Stimulated activated CD8-positive, alpha-beta memory T cell treated with anti-CD3 and anti-CD28 coated beads, Interleukin-15, amount 100 ng/mL, for 1 hour (primary cell): Measurements from ENCODE around the gene ARL15.
"Not testable (repeated sequence)": the region's sequence is repeated elsewhere in the genome, so short reads cannot be mapped to it uniquely, and the experiment has no call there.

Source experiments
- DNase-seq: peaks from one replicate; pipeline ENCODE4 v3.0.0-alpha.2; 2020; ENCODE audit warnings: low read depth

ARL15 gene

GRCh38 chr5:53985796-53986195 lies 324.6 kb downstream of the ARL15 start:
- DNase-seq = no peak

- no peak for DNase-seq
Observed at GRCh38 chr5:53984971-53985370, 325.4 kb downstream of the ARL15 start.

DNA sequence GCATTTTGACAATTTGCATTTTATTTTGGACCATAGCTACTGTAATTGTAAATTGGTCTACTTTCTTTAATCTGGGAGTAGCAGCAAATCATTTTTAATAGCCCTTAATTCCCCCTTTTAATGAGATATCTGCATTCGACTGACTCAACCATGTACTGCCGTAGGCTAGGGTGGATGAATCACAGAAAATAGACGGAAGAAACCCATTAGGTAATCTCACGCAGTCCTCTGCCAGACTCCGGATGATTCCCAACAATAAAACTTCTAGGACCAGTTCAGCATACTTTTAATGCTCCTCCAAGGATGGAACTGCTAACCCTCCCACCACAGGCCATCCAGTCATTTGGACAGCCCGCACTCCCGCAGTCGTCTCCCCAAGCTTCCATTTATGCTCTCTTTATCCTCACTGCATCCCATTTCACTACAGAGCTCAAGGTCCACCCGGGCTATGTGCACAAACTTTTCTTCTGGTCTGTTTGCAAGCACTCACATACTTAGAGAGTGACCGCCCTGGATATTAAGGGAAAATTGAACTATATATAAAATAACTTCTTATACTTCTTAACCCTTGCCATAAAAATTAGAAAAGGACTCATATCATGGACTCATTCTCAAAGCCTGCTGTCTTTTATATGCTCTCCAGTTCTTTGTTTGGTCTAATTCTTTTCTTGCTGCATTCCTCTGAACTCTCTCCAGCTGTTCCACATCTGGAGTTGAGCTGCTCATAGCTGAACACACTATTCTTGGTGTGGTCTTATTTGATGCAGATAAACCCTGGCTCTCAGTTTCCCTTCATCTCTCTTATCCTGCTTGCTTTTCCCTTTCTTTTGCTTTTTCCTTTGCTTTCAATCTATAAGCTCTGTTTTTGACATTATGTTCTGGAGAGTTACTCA lies 326.6 kb downstream of the ARL15 start:
- no peak for DNase-seq

GRCh38 chr5:53982319-53982718 lies 328.1 kb downstream of the ARL15 start:
- DNase-seq = not testable (repeated sequence)

GRCh38 chr5:53980061-53980460 lies 330.3 kb downstream of the ARL15 start:
- DNase-seq = no peak

DNA sequence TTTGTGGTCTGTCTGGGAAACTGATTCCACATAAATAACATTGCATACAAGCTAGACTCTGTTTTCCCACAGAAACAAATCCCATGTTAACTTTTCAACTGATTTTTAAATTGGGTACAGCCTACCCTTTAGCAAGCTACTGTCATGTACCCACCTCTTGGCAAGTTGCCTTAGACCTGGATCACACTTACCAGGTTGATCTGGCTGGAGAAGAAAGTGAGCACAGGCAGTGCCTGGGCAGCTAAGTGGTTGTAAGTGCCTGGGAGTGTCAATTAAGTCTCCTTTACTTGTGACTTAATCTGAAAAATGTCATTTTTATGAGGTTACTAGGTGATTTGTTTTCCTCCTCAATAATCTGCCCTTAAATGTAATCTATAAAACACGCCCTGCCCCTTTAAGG lies 336.4 kb downstream of the ARL15 start:
- DNase-seq = no peak

DNA sequence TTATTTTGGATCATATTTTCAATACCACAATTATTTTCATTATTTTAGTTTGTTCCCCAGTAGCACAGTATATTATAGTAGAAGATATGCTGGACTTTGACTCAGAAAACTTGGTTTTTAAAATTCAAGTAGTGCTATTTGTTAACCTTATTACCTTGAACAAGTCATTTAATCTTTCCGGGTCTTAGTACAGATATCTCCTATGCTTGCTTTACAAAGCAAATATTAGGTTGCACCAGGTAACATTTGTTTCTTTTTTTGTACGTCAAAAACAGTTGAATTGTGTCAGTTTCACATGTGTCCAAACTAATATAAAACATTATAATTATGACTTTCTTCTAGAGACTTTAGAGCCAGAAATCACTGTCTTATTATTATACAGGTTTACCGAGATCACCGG lies 338.1 kb downstream of the ARL15 start:
- no peak for DNase-seq

DNA sequence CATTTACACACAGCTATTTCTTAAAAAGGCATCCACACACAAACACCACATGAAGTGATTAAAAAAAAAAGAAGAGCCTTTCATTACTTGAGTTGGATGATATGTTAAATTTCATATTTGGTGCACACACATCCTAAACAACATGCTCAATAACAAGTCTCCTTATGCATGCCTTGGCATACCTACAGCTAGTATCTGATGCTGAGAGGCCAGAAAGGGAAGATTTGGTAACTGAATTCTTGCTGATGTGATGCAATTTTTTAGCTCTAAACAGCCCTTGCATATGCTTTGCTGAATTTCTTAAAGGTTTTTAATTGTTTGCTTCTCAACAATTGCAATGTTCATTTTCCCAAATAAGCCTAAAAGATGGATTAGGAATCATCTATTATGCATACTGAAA lies 338.8 kb downstream of the ARL15 start:
- DNase-seq = no peak

DNA sequence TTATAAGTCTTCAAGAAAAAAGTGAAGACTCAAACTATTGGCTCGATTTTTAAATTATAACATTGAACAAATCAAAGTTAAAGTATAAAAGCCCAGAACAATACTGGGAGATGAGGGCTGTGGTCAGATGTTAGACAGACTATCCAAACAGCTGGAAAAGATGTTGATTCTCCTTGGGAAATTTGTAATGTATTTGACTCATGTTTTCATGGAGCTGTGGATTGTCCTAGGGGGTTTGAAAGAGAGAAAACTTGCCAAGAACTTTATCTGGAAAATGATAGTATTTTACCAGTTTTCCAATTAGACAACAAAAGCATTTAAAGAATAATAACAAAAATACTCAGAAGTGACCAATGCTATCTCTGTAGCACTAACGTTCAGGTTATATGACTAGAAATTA lies 339.2 kb downstream of the ARL15 start:
- DNase-seq = no peak

DNA sequence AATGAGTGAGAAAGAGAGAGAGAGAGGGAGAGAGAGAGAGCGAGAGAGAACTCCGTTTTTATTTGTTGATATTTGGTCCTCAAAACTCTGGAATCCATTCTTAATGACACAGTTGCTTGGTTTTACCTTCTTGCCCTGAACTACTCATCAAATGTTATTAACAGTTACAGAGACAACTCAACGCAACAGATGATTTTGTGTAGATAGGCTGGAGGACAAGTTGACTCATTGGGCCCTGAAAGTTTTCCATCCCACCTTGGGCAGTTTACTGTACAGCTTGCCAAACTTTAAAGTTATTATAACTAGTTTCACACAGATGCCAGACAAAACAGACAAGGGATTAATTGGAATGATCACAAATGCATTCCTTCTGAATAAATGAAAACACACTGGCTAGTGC lies 339.9 kb downstream of the ARL15 start:
- no peak for DNase-seq

DNA sequence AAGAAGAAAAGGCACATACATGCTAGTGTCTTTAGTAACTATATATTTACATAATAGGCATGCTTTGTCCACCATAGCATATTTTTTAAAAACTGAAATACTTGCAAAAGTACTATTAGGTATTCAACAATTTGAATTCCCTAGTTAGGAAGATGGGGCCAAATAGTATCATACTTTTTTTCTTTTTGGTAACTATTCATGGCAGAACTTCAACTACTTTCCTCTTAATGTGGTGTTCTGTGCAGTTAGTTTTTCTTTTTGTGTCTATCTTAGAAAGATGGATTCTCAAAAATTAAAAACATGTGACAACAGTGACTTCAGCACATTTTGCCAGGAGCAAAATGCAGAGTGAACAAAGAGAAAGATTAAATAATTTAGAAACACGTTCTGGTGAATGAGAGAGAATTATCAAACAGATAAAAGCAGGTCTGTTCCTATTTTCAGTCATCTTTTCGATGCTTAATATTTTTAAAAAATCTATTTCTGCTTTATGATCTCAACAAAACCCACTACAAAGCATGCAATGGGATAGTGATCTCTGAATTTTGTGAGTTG lies 341.1 kb downstream of the ARL15 start:
- DNase-seq = no peak

- no peak for DNase-seq
Observed at GRCh38 chr5:53965459-53965858, 344.9 kb downstream of the ARL15 start.

DNA sequence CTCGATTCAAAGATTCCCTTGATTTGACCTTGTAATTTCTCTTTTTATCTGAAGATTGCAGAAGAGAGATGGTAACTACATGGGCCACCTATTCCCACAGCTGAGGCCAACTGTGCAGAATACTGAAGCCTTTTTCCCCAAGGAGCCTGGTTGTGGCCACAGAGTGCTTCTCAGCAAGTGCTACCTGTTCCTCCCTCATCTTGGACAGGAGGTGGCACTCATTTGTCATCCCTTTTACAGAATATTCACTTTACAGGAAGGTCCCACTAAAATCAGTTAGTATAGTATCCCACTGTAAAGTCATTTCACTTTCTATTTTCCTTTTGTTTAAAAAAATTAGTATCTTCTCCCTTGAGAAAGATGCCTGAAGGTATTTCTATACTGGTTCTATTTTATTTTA lies 346.4 kb downstream of the ARL15 start:
- no peak for DNase-seq

DNA sequence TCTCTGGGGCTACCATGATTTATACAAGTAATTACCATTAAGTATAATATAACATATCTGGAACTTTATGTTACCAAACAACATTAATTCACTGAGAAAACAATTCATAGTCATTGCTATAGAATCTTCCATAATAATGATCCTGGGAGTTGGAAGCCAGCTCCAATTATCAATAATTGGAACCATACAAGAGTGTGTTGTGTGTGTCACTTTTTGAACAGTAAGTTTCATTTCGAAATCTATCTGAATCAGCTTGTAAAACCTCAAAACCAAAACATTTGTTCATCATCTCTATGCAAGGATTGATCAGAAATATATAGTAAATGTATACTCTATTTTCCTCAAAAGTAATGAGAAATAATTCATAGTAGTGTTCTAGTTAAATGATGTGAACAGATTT lies 348.1 kb downstream of the ARL15 start:
- DNase-seq = no peak

DNA sequence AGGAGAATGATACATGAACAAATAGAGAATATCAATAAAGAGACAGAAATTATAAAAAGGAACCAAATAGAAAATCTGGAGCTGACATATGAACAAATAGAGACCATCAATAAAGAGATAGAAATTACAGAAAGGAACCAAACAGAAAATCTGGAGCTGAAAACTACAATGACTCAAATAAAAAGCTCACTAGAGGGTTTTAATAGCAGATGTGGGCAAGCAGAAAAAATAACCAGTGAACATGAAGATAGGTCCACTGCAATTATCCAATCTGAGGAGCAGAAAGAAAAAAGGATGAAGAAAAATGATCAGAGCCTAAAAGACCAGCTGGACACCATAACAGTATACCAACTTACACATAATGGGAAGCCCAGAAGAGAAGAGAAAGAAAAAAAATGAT lies 353.7 kb downstream of the ARL15 start:
- no peak for DNase-seq

DNA sequence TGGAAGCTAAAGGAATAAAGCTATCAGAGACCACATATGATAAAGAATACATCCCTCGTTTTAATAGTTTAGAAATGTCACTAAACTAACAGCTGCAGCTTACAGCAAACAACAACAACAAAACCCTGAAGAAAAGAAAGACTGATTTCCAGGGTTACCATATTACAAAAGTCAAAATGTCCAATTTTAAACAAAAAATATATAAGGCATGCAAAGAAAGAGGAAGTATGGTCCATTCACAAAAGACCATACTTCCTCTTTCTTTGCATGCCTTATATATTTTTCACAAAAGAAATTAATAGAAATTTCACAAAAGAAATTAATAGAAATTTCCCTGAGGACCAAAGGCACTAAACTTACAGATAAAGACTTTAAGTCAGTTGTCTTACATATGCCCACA lies 354.2 kb downstream of the ARL15 start:
- DNase-seq = no peak

GRCh38 chr5:53950621-53951020 lies 359.8 kb downstream of the ARL15 start:
- no peak for DNase-seq

- no peak for DNase-seq
Observed at GRCh38 chr5:53948598-53948997, 361.8 kb downstream of the ARL15 start.

- DNase-seq = no peak
Observed at GRCh38 chr5:53946405-53947100, 363.8 kb downstream of the ARL15 start.

GRCh38 chr5:53944981-53945380 lies 365.4 kb downstream of the ARL15 start:
- DNase-seq = no peak

- DNase-seq = no peak
Observed at GRCh38 chr5:53943938-53944337, 366.4 kb downstream of the ARL15 start.

- DNase-seq = no peak
Observed at GRCh38 chr5:53942724-53943123, 367.6 kb downstream of the ARL15 start.

DNA sequence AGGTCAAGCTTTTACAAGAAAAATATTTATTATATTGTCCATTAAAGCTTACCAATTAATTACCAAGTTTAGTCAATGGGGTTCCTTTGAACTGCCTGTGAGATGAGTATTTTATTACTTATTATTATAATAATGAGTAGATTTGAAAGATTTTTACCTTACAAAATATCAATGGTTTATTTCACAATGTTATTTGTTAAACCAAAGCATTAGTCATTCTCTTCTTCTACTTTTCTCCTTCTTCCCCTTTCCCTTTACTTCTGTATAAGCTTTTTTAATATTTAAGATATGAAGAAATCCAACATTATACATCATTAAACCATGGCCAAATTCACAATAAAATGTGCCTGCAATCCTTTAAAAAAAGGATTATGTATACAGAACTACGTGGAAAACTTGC lies 369.5 kb downstream of the ARL15 start:
- DNase-seq = no peak
